AG09319 (cell line): ENCODE data around the gene SBF1.

ENCODE experiments used
- DNase-seq: peaks from one replicate; pipeline ENCODE4 v3.0.0-alpha.2; 2010; ENCODE audit warnings: low read depth; ENCODE audit errors: extremely low read depth
- TF ChIP-seq, protein P1 (sequence below): IDR thresholded peaks from 2 replicates; pipeline ENCODE4 v1.5.1; 2011; ENCODE audit warnings: low read depth, mild to moderate bottlenecking, inconsistent platforms, low read length, moderate library complexity

SBF1 gene

DNA sequence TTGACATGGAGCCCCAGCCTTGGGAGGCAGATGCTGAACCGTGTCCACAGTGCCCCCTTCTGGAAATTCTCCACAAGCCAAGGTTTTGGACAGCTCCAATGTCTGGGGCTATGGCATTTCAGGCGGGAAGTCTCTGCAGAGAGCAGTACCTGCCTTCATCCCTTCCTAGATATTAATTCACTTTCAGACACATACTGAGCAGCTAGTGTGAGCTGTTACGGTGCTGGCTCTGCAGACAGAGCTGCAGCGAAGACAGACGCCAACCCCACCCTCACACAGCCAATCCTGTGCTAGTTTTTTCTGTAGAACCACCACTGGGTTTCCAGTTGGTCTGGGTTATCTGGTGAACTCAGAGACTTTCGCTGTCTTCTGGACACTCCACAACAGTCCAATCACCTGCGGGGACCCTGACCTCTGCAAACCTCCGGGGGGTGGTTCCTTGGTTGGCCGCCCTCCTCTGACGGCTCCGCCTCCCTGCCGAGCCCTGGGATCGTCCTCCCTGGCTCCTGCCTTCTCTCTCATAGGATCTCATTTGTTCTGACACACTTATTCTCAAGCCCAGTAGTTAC, 23.6 kb upstream of the SBF1 start:
- TF ChIP-seq, protein P1, sequence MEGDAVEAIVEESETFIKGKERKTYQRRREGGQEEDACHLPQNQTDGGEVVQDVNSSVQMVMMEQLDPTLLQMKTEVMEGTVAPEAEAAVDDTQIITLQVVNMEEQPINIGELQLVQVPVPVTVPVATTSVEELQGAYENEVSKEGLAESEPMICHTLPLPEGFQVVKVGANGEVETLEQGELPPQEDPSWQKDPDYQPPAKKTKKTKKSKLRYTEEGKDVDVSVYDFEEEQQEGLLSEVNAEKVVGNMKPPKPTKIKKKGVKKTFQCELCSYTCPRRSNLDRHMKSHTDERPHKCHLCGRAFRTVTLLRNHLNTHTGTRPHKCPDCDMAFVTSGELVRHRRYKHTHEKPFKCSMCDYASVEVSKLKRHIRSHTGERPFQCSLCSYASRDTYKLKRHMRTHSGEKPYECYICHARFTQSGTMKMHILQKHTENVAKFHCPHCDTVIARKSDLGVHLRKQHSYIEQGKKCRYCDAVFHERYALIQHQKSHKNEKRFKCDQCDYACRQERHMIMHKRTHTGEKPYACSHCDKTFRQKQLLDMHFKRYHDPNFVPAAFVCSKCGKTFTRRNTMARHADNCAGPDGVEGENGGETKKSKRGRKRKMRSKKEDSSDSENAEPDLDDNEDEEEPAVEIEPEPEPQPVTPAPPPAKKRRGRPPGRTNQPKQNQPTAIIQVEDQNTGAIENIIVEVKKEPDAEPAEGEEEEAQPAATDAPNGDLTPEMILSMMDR, result peak; percentile 66
- DNase-seq, result no peak

DNA sequence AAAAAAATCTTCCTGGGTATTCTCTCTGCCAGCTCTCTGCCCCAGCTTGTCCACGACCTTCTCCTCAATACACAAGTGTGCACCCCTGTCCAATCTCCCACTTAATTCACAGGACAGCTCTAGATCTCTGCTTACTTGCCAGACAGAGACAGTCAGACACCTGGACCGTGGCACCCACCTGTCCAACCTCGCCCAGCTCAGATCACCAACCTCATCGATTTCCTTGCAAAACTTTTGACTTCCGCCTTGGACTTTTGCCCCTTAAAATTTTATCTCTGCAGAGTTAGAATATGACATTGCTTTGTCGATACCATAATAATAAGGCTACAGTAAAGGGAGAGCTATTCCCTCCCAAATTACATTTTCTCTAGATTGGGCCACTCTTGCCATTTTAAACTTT, 22.3 kb upstream of the SBF1 start:
- TF ChIP-seq, protein P1, result no peak

DNA sequence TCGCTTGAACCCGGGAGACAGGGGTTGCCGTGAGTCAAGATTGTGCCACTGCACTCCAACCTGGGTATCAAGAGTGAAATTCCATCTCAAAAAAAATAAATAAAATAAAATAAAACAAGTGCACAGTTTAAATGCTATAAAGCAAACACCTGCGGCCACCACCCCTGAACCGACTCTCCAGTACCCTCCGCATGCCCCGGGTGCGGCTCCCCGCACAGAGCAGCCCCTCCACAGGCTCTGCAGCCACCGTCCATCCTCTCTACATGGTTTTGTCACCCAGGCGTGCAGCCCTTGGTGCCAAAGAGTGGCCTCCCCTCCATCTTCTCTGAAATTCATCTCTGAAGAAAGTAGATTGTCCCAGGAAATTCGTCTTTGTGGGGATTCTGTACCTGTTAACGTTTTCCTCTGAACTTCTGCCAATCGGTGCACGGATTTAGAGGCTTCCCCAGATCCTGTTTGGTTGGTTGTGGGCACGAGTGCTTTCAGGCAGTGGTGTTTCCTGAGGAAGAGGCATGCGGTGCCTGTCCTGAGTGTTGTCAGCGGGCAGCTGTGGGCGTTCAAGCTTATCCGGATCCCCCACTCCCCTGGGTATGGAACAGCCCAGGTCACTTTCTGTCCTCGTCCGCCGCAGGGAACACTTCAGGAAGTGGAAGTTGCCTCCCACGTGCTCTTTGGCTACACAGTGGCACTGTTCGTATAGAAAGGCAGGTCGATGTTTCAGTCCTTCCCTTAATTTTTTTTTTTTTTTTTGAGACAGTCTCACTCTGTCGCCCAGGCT, 15.9 kb upstream of the SBF1 start:
- TF ChIP-seq, protein P1, result no peak
- no peak for DNase-seq

More for the DNA sequence above, 22.3 kb upstream of the SBF1 start:
- no peak for DNase-seq

DNA sequence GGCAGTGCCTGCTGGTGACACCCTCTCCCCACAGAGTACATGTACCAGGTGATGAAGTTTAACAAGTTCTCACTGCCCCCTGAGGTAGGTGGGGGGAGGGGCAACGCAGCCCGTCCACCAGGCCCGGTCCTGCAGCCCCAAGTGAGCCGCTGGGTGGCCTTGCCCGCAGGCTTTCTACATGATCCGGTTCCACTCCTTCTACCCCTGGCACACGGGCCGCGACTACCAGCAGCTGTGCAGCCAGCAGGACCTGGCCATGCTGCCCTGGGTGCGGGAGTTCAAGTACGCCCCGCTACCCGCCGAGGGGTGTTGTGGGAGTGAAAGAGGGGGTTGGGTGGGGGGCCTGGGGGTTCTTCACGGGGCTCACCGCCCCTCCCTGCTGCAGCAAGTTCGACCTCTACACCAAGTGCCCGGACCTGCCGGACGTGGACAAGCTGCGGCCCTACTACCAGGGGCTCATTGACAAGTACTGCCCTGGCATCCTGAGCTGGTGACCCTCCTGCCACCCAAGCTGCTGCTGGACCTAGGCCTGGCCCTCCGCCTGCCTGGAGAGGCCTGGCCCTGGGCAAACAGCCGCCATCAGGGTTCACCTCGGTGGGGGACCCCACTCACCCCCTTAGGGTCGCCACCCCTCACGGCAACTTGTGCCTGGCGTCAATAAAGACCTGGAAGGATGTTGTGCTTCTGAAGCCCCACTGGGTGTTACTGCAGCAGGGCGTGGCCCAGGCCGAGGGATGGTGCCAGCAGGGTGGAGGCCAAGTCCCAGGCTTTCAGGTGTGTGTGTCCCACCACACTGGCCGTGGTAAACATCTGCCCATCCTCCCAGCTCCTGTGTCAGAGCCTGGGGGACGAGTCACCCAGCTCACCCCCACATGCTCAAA, 14.8 kb upstream of the SBF1 start:
- TF ChIP-seq, protein P1, result no peak
- DNase-seq, result no peak

DNA sequence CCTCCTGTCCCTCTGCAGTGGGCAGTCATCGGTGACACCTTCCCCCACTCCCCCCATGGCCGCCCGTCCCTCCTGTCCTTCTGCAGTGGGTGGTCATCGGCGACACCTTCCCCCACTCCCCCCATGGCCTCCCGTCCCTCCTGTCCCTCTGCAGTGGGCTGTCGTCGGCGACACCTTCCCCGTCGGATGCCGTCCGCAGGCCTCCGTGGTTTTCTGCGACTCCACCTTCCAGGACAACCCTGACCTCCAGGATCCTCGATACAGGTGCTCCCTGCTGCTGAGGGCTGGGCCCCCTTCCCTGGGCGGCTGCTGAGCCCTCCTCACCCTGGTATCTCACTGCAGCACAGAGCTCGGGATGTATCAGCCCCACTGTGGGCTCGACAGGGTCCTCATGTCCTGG, 14.1 kb upstream of the SBF1 start:
- no peak for DNase-seq
- TF ChIP-seq, protein P1, result no peak

DNA sequence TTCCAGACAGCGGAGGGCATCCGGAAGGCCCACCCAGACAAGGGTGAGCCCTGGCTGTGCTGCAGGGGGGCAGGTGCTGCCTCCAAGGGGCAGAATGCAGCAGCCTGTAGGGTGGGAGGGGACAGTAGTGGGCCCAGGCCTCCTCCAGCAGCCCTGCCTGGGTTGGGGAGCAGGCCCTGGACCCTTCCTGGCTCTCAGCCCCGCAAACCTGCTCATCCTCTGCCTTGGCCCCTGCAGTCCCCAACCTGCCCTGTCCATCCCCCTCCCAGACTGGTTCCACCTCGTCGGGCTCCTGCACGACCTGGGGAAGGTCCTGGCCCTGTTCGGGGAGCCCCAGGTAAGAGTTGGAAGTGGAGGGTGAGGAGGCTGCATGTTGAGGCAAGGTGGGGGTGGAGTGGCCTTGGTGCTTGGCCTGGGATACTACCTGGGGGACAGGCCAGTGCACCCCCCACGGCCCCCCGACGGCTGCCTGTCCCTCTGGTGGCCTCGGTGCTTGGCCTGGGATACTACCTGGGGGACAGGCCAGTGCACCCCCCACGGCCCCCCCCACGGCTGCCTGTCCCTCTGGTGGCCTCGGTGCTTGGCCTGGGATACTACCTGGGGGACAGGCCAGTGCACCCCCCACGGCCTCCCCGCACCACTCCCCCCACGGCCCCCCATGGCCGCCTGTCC, 13.3 kb upstream of the SBF1 start:
- TF ChIP-seq, protein P1, result no peak
- DNase-seq, result no peak
